NCI-H2081 (cell line): Measurements from ENCODE around the gene RASAL1.
"Not testable (repeated sequence)": the region's sequence is repeated elsewhere in the genome, so short reads cannot be mapped to it uniquely, and the experiment has no call there.

Experiments used
- DNase-seq, 2 experiments: peaks; one replicate each; lab custom pipeline; 2025; lab: John Stamatoyannopoulos, UW

The RASAL1 gene

GRCh38 chr12:113142173-113142885, 6.8 kb upstream of the RASAL1 start:
- no peak for DNase-seq

- DNase-seq: not testable (repeated sequence)
These were observed 6.2 kb upstream of the RASAL1 start for GRCh38 chr12:113141716-113142115.

GRCh38 chr12:113140706-113141105, 5.1 kb upstream of the RASAL1 start:
- no peak for DNase-seq

- no peak for DNase-seq
These were observed 3.3 kb upstream of the RASAL1 start for GRCh38 chr12:113138826-113139225.

- DNase-seq: no peak
These were observed 2.6 kb upstream of the RASAL1 start for GRCh38 chr12:113137861-113138783.

GRCh38 chr12:113136990-113137511, 1.5 kb upstream of the RASAL1 start:
- no peak for DNase-seq

- DNase-seq: no peak
These were observed 798 bp upstream of the RASAL1 start for GRCh38 chr12:113136128-113136989.

GRCh38 chr12:113134521-113134951, 1.0 kb downstream of the RASAL1 start:
- no peak for DNase-seq

GRCh38 chr12:113134071-113134470, 1.5 kb downstream of the RASAL1 start:
- DNase-seq: no peak

GRCh38 chr12:113133666-113134065, 1.9 kb downstream of the RASAL1 start:
- DNase-seq: no peak

- no peak for DNase-seq
These were observed 2.5 kb downstream of the RASAL1 start for GRCh38 chr12:113133036-113133435.

- no peak for DNase-seq
These were observed 4.0 kb downstream of the RASAL1 start for GRCh38 chr12:113131556-113131955.

- DNase-seq: no peak
These were observed 5.0 kb downstream of the RASAL1 start for GRCh38 chr12:113130457-113131135.

GRCh38 chr12:113129664-113130456, 5.7 kb downstream of the RASAL1 start:
- DNase-seq: no peak

- DNase-seq: no peak
These were observed 6.5 kb downstream of the RASAL1 start for GRCh38 chr12:113128802-113129663.

GRCh38 chr12:113127791-113128199, 7.8 kb downstream of the RASAL1 start:
- DNase-seq: no peak

- DNase-seq: peak in 1 of 2 experiments; percentile 75
These were observed 14.7 kb downstream of the RASAL1 start for GRCh38 chr12:113120670-113121370.

GRCh38 chr12:113119980-113120669, 15.4 kb downstream of the RASAL1 start:
- no peak for DNase-seq
